SK-N-MC (cell line): ENCODE measurements around the gene LMTK2.

Experiments
- DNase-seq: peaks from one replicate; pipeline ENCODE4 v3.0.0-alpha.2; 2011; ENCODE audit warnings: low read depth, low spot score
- H3K27ac ChIP-seq: fragments of 200-600 bp; sonication (generic); 2 replicates; pipeline ENCODE4 v1.5.1; 2016; ENCODE audit warnings: mixed run types
- H3K36me3 ChIP-seq: fragments of 200-600 bp; sonication (generic); 2 replicates; pipeline ENCODE4 v1.6.1; 2017; ENCODE audit warnings: antibody characterized with exemption, low read length, mixed read lengths; ENCODE audit not compliant: insufficient read depth
- H3K4me3 ChIP-seq: fragments of 200-600 bp; sonication (generic); 2 replicates; pipeline ENCODE4 v1.5.1; 2016
- H3K9ac ChIP-seq: fragments of 200-600 bp; sonication (generic); 2 replicates; pipeline ENCODE4 v1.8.0; 2017; ENCODE audit warnings: mixed run types, mixed read lengths; ENCODE audit not compliant: insufficient read length
- H3K9me3 ChIP-seq: fragments of 200-600 bp; sonication (generic); 2 replicates; pipeline ENCODE4 v1.6.1; 2017; ENCODE audit warnings: low read depth, mild to moderate bottlenecking, antibody characterized with exemption, low read length, moderate library complexity, mixed read lengths
- EZH2 ChIP-seq: fragments of 200-600 bp; sonication (generic); IDR thresholded peaks from one replicate; pipeline ENCODE4 v1.6.1; 2017; ENCODE audit warnings: antibody characterized with exemption
- FOXP2 ChIP-seq: optimal IDR thresholded peaks from 2 replicates; pipeline ENCODE3; 2011; ENCODE audit warnings: mild to moderate bottlenecking, moderate library complexity; ENCODE audit not compliant: insufficient read depth; ENCODE audit errors: extremely low read length, control extremely low read depth
- POLR2AphosphoS5 ChIP-seq: IDR thresholded peaks from 2 replicates; pipeline ENCODE4 v1.6.1; 2012; ENCODE audit warnings: mild to moderate bottlenecking, low read depth, low read length, borderline replicate concordance

LMTK2 gene

GRCh38 chr7:98204670-98205069, 98.0 kb downstream of the LMTK2 start:
- TF ChIP-seq FOXP2 (no peak), EZH2 (no peak), POLR2AphosphoS5 (no peak)
- Histone ChIP-seq H3K9me3 (no peaks in the 10 kb centered on the region), H3K9ac (no peak overlapping the region), H3K4me3 (no peak overlapping the region), H3K27ac (no peak overlapping the region), H3K36me3 (peaks cover 9% of the 10 kb centered on the region; the same call in 1 of the 2 replicates)
- DNase-seq: no peak

- H3K4me3 ChIP-seq: no peak overlapping the region
- no peak for DNase-seq
- no peak overlapping the region for H3K27ac ChIP-seq
- TF ChIP-seq EZH2 (no peak), POLR2AphosphoS5 (no peak), FOXP2 (no peak)
- H3K36me3 ChIP-seq: peaks cover 9% of the 10 kb centered on the region; the same call in 1 of the 2 replicates
- no peaks in the 10 kb centered on the region for H3K9me3 ChIP-seq
- no peak overlapping the region for H3K9ac ChIP-seq
Observed at GRCh38 chr7:98205162-98205845, 98.6 kb downstream of the LMTK2 start.

- Histone ChIP-seq H3K27ac (no peak overlapping the region), H3K9ac (no peak overlapping the region), H3K9me3 (no peaks in the 10 kb centered on the region), H3K36me3 (peaks cover 9% of the 10 kb centered on the region; the same call in 1 of the 2 replicates), H3K4me3 (no peak overlapping the region)
- no peak for TF ChIP-seq EZH2
- TF ChIP-seq POLR2AphosphoS5: no peak
- no peak for TF ChIP-seq FOXP2
- no peak for DNase-seq
Observed at GRCh38 chr7:98206451-98207330, 100.0 kb downstream of the LMTK2 start.

DNA sequence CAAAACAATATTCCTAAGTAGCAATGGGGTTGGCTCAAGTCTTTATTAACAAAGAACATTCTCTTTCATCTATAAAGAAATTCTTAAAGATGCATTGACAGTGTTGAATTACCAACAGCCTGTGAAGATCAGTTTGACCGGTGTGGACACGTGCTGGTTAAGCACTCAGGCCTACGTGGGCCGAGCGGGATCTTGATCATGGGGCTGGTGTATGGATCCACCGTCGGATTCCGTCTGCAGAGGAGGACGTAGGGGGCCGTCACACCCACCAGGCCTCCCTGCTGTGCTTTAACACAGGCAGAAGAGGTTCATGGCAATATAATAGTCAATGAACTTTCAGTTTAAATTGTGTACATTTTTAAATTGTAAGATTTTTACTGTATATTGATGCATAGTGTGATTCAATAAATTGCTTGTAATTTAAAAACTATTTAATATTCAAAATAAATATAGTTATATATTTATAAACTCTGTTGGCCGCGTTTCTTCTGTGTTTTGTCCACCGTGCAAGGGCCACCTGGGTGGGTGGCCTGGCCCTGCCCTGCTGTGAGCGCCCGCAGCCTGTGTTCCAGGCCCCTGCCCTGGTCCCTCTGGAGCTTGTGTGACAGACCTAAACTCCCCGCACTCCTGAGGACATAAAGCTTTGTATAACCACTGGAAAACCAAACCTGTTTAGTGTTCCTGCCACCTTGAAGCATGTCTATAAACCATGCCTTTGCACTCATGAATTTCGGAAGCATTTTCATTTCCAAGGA, 102.7 kb downstream of the LMTK2 start:
- H3K9ac ChIP-seq: no peak overlapping the region
- H3K4me3 ChIP-seq: no peak overlapping the region
- peaks cover 9% of the 10 kb centered on the region; the same call in 1 of the 2 replicates for H3K36me3 ChIP-seq
- DNase-seq: no peak
- TF ChIP-seq FOXP2 (no peak), EZH2 (no peak), POLR2AphosphoS5 (no peak)
- no peak overlapping the region for H3K27ac ChIP-seq
- no peaks in the 10 kb centered on the region for H3K9me3 ChIP-seq

DNA sequence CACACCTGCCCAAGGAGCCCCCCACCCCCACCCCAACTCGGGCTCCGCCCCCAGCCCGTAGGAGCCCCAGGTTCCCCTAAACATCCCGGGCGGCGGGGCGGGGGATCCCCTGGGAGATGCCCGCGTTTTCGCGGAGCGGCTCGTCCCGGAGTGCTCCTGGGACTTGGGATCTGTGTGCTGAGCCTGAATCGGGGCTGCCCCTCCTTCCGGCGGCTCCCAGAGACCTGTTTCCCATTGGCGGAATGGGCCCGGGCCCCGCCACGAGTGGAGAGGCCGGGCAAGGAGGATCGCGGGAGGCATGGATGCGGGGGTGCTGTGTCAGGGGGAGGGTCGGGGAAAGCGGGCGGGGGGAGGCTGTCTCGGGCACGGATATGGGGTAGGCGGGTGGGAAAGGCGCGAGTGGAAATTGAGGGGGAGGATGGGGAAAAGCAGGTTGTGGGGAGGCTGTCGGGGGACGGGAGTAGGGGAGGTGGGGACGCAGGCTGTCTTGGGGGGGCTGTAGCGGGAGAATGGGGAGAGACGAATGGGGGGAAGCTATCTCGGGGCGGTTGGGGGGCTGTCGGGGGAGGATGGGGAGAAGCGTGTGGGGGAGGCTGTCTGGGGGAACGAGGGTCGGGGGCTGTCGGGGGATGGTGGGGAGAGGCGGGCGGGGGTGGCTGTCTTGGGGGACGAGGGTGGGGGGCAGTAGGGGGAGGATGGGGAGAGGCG, 104.0 kb downstream of the LMTK2 start:
- Histone ChIP-seq H3K36me3 (peaks cover 5% of the 10 kb centered on the region; the same call in 1 of the 2 replicates), H3K4me3 (no peak overlapping the region), H3K9me3 (no peaks in the 10 kb centered on the region), H3K9ac (no peak overlapping the region), H3K27ac (no peak overlapping the region)
- no peak for DNase-seq
- no peak for TF ChIP-seq POLR2AphosphoS5
- no peak for TF ChIP-seq FOXP2
- TF ChIP-seq EZH2: no peak

DNA sequence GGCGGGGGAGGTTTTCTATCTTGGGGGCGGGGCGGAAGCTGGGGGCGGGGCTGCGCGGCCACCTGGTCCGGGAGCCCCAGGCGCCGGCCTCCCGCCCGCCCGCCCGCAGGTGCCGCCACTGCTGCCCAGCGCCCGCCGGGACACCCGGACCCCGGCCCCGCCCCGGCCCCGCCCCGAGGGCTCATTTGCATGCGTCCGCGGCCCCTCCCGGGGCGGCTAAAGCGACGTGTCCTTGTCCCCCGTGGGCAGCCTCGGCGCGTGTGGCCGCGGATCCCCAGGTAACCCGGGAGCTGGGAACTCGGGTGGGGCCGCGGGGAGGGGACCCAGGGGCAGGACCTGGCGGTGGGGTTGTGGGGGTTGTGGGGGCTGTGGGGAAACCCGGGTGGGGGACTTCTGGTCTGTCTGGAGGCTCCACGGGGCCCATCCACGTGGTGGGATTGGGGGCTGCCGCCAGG, 104.6 kb downstream of the LMTK2 start, which contains the start of gene BHLHA15:
Gene BHLHA15, plus strand, starts transcription at position 219 of the 455 bp plus-strand sequence. CDS start 871 bp downstream, outside the sequence.
- H3K4me3 ChIP-seq: no peak within 1 kb of the TSS
- H3K27ac ChIP-seq: no peak within 1 kb of the TSS
- TF ChIP-seq FOXP2 (no peak), POLR2AphosphoS5 (no peak), EZH2 (no peak)
- H3K9ac ChIP-seq: no peak within 1 kb of the TSS
- DNase-seq: no peak
- H3K9me3 ChIP-seq: no peaks in the 10 kb centered on the region
- H3K36me3 ChIP-seq: peaks cover 5% of the 10 kb centered on the region; the same call in 1 of the 2 replicates
